Epithelial cell of esophagus (primary cell): ENCODE results near the gene TPK1.
A peak's percentile ranks its signal among the peaks of the same experiment; 100 is the strongest.
"Not testable (repeated sequence)": the region's sequence is repeated elsewhere in the genome, so short reads cannot be mapped to it uniquely, and the experiment has no call there.

Experiments
- DNase-seq: peaks from one replicate; pipeline ENCODE4 v3.0.0; 2010; ENCODE audit warnings: low read depth
- H3K4me3 ChIP-seq: 2 replicates; pipeline ENCODE4 v1.5.1; 2011; ENCODE audit warnings: mild to moderate bottlenecking, low read length, control low read depth
- CTCF ChIP-seq: IDR thresholded peaks from 2 replicates; pipeline ENCODE4 v1.5.1; 2011; ENCODE audit warnings: low read depth, mild to moderate bottlenecking, low read length, control low read depth, inconsistent platforms; ENCODE audit not compliant: insufficient read depth; ENCODE audit errors: missing control alignments

TPK1 gene

GRCh38 chr7:144730224-144730623 lies 105.6 kb downstream of the TPK1 start:
- TF ChIP-seq CTCF: no peak
- no peak overlapping the region for H3K4me3 ChIP-seq
- DNase-seq: no peak

- no peak overlapping the region for H3K4me3 ChIP-seq
- DNase-seq: no peak
- no peak for TF ChIP-seq CTCF
Measured at GRCh38 chr7:144729226-144729625, 106.6 kb downstream of the TPK1 start.

GRCh38 chr7:144728551-144728950 lies 107.3 kb downstream of the TPK1 start:
- no peak overlapping the region for H3K4me3 ChIP-seq
- no peak for DNase-seq
- TF ChIP-seq CTCF: no peak

GRCh38 chr7:144726840-144727239 lies 109.0 kb downstream of the TPK1 start:
- DNase-seq, H3K4me3 ChIP-seq: not testable (repeated sequence)

GRCh38 chr7:144725070-144725469 lies 110.8 kb downstream of the TPK1 start:
- no peak overlapping the region for H3K4me3 ChIP-seq
- no peak for DNase-seq
- TF ChIP-seq CTCF: no peak

- no peak for TF ChIP-seq CTCF
- H3K4me3 ChIP-seq: no peak overlapping the region
- DNase-seq: no peak
Measured at GRCh38 chr7:144723301-144723700, 112.6 kb downstream of the TPK1 start.

GRCh38 chr7:144720710-144721109 lies 115.1 kb downstream of the TPK1 start:
- no peak overlapping the region for H3K4me3 ChIP-seq
- DNase-seq: no peak
- TF ChIP-seq CTCF: no peak

GRCh38 chr7:144720149-144720548 lies 115.7 kb downstream of the TPK1 start:
- TF ChIP-seq CTCF: no peak
- no peak overlapping the region for H3K4me3 ChIP-seq
- DNase-seq: peak; percentile 95
